HG03439 (cell line): ENCODE results near the gene SHPK.
"Not testable (repeated sequence)": the region's sequence is repeated elsewhere in the genome, so short reads cannot be mapped to it uniquely, and the experiment has no call there.

Experiments used
- ATAC-seq: cut with Tn5 transposase; IDR thresholded peaks from one replicate; pipeline ENCODE4 v1.9.1; 2021; ENCODE audit warnings: mild to moderate bottlenecking, moderate library complexity; ENCODE audit not compliant: unreplicated experiment

The SHPK gene

DNA sequence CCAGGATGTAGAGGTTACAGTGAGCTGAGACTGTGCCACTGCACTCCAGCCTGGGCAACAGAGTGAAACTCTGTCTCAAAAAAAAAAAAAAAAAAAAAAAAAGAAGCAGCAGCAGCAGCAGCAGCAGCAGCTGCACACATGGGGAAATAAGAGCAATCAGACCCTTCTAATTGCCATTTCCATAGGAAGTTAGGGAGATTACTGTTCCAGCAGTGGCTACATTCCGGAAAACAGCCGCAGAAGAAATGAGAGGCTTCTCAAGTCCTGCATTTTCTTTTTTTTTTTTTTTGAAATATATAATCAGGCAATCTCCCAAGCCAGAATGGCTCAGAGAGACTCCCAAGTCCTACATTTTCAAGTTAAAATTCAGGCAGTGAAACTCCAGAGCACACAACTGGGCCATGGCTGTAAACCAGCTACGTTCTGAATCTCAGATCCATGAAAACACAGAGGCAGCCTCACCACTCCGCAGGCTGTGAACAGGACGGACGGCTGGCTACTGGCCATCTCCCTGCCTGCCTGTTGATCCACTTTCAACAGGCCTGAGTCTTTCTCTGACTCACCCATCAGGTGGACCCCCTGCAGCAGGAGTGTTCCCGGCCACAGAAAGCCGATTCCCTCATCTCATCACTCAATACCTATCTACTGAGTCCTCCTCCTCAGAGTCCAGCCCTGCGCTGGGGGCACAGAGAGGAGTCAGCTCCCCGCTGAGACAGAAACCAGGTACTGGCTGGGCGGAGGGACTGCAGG, 41.8 kb downstream of the SHPK start:
- ATAC-seq, result no peak

DNA sequence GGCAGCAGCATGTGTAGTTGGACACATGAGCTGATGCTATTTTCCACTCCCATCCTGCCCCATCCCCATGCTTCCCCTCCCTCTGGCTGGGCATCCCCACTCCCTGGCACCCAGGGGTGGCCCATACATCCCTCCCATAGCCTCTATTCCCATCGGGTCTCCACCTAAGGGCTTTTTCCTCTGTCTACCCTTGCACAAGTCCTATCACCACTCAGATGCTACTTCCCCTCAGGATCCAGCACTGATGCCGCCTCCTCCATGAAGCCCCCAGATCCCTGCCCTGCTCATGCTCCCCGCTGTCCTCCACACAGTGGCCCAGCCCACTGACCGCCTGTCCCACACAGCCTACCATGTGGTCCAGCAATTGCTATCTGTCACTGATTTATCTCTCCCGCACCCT, 42.7 kb downstream of the SHPK start:
- ATAC-seq, result no peak

DNA sequence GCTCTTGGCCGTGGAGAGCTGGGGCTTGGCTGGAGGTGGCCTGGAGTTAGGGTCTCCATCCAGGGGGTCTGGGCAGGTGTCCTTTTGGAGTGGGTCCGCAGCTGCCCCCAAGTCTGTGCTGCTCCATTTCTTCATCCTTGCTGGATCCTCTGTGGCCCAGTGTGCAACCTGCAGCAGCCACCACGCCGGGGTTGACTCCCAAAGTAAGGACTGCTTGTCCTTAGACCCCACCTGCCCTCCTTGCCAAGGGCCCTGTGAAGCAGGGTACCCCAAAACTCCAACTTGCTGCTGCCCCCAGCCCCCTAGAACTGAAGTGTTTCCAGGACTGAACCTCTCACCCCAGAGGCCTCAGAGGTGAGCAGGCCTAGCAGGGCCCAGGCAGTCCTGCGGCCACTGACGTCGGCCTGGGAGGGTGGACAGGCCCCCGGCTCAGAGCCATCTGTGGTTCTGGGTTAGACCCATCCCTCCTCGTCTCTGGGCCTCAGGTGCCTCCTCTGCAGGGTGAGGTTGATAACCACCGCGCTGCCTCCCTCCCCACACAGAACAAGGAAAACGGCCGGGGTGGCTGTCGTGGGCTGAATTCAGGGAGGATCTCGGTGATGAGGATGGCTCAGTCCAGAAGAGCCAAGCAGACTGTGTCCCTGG, 43.7 kb downstream of the SHPK start:
- no peak for ATAC-seq

DNA sequence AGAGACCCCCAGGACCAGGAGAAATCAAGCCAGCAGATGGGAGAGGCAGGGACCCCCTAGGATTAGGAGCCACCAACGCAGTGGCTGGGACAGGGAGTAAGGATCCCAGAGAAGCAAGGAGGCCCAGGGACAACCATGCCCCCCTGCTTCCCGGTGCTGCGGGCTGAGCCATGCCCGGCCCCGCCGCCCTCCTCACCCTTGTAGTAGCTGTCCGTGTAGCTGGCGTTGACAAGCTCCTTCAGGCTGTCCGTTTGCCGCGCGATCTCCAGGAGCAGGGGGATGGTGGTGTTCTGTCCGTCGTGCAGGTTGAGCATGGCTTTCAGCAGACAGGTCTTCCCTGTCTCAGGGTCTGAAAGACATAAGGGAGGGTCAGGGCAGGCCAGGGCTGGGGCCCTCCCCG, 45.3 kb downstream of the SHPK start:
- no peak for ATAC-seq

DNA sequence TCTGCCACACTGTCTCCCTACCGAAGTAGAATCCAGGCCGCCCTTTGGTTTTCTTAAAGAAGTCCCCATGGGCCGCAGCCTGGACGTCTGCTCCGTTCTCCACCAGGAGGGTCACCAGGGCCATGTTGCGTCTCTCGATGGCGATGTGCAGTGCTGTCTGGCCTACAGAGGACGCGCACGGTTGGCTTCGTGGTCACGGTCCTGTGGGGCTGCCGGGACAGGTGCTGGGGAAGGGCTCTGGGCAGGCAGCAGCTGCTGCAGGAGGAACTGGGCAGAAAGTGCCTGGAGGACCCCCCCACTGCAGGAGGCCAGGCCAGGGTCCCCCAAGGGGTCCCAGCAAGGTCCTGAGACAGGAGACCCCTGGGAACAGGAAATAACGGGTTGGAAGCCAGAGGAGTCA, 45.8 kb downstream of the SHPK start:
- ATAC-seq, result no peak

DNA sequence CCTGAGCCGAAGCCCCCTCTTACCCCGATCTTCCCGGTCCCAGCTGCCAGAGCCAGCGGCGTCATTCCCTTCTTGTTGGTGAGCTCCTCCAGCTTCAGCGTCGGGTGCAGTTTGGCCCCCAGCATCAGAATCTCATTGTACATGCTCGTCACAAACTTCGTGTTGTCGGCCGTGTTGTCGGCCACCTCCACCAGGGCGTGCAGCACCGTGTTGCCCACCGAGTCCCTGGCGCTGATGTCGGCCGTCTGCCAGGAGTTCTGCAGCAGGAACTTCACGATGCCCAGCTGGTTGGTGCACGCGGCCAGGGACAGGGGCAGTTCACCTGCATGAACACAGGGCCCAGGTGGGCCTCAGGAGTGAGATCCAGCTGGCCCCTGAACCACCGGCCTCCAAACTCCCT, 46.3 kb downstream of the SHPK start:
- ATAC-seq, result no peak

DNA sequence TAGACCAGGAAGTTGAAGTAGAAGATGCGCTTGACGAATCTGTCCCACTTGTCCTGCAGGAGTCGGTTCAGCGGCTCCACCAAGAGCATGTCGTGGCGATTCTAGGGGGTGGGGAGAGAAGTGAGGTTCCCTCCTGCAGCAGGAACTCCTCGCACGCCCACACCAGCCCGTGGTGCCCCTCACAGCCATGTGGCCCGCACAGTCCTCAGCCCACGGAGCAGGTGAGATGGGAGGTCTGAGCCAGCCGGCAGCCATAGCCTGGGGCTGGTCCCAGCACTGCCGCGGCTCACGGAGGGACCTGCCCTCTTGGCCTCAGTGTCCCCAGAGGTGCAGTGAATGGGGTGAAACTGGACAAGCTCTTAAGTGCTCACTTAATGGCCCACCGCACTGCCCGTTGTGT, 50.2 kb downstream of the SHPK start:
- ATAC-seq, result no peak

DNA sequence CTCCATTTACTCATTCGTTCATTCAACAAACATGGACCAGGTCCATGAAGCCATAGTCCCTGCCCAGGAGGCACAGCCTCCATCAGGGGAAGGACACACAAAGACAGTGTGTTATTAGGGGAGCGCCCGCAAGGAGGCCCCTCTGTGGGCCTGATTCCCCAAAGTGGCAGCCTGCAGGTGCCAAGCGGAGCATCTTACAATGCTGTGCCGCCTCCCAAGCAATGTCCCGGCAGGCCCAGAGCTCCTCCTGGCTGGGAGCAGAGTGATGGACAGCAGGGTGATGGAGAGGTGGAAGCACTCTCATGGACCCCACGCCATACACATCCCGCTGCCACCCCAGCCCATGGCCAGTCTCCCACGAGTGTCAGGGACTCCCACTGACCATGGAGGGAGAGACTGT, 52.6 kb downstream of the SHPK start:
- no peak for ATAC-seq

DNA sequence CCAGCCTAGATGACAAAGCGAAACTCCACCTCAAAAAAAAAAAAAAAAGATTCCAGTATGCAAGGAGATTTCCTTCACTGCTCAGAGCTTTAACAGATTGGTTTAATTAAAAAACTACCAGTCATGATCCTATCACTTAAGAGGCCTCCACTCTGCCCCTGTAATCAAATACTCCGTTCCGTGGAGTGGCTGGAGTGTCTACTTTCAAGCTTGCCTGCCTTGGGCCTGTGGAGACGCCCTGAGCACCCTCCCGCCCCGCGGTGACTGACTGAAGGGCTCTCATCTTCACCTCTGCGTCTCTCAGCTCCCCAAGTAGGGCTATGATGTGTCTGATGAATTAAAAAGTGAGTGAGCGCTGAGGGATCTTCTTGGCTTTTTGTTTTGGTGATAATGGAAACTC, 53.1 kb downstream of the SHPK start:
- ATAC-seq, result no peak

DNA sequence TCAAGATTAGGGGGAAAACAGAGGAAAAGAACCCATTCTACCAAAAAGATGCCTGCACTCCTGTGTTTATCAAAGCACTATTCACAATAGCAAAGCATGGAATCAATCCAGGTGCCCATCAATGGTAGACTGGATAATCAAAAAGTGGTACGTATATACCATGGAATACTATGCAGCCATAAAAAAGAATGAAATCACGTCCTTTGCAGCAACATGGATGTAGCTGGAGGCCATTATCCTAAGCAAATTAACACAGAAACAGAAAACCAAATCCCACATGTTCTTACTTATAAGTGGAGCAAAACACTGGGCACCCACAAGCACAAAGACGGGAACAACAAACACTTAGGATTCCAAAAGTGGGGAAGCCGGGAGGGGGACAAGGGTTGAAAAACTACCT, 57.4 kb downstream of the SHPK start:
- ATAC-seq, result not testable (repeated sequence)

DNA sequence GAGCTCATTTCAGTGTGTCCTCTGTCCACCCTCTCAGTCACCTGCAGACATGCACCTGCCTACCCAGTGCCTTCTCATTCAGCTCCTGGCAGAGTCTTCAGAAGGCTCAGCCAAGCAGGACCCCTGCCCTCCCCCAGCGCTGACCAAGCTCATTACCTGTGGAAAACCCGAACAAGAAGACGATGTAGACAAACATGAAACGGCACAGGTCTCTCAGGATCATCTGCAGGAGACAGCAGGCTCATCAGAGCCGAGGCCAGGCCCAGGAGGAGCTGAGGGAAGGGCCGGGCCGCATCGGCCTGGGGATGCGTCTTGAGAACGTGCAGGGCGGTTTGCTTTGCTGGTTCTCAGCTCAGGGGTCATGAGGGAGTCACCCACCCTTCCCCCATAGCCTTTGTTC, 59.1 kb downstream of the SHPK start:
- ATAC-seq, result no peak

DNA sequence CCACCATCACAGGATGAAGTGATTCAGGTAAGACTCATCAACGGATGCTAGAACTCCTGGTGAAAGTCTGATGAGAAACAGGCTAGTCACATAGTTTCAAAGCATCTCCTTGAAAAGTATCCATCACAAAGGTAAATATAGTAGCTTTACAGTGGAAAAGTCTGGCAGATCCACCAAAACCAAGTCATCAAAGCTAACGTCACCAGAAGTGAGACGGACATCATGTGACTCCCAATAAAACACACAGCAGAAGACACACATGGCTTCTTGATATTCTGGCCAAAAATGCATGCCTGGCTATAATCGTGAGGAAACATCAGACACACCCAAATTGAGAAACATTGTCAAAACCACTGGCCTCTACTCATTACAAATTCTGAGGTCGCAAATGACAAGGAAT, 60.5 kb downstream of the SHPK start:
- no peak for ATAC-seq

DNA sequence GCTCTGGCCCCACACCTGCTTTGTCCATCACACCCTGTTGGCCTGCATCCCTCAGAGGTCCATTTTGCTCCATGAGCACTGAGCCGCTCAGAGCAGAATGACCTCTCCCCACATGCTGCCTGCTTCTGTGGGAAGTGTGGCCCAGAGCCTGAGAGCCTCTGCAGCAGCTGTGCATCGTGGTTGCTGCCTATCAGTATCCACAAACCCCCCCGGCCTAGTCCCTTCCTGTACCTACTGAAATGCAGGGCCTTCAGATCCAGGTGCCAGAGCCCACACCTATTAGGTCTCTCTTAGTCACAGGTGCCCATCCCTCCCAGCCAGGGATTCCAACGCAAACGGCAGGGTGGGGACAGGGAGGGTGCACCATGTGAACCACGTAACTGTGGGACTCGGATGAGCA, 61.8 kb downstream of the SHPK start:
- no peak for ATAC-seq

DNA sequence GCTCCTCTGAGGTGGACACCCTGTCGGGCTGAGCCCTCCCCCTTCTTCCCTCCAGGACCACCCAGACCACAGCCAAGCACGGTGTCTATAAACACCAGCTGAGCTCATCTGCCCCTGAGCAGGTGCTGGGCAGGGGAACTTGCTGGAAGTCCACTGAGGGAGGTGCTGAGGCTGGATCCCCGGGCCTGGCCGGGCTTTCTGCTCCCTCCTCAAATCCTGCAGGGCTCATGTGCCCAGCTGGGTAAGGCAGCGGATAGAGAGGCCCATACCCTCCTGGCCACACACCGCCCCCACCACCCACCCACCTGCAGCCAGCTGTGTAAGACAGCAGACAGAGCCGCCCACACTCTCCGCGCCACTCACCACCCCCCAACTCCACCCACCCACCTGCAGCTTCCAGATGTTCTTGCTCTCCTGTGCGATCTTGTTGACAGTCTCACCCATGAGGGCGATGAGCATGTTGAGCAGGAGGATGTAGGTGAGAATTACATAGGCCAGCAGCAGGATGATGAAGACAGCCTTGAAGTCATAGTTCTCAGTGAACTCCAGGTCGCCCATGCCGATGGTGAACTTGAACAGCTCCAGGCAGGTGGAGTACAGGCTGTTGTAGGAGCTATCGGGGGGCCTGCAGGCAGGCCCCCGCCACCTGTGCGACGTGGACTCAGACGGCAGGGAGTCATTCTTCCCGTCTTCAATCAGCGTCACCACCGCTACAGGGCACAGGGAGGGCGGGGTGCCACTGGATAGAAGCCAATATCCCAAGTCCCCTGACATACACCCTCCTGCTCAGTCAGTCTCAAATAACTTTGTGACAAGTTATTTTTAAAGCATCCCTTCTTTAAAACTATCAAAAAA, 62.6 kb downstream of the SHPK start:
- ATAC-seq, result no peak

DNA sequence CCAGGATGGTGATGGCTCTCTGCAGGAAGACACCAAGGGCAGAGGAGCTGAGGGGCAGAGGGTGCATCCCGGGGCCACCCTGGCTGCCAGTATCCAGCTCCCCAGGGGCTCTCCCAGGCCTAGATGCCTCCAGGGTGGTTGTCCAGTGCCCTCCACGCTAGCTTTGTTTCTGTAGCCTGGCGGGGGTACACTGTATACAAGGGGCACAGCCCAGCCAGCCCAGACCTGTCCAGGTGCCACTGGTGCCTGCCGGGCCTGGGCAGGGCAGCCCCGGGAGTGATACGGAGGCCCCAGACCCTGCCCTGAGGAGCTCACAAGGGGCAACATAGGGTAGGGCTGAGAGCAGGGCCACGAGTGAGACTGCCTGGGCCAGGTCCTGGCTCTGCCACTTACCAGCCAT, 63.8 kb downstream of the SHPK start:
- ATAC-seq, result no peak

DNA sequence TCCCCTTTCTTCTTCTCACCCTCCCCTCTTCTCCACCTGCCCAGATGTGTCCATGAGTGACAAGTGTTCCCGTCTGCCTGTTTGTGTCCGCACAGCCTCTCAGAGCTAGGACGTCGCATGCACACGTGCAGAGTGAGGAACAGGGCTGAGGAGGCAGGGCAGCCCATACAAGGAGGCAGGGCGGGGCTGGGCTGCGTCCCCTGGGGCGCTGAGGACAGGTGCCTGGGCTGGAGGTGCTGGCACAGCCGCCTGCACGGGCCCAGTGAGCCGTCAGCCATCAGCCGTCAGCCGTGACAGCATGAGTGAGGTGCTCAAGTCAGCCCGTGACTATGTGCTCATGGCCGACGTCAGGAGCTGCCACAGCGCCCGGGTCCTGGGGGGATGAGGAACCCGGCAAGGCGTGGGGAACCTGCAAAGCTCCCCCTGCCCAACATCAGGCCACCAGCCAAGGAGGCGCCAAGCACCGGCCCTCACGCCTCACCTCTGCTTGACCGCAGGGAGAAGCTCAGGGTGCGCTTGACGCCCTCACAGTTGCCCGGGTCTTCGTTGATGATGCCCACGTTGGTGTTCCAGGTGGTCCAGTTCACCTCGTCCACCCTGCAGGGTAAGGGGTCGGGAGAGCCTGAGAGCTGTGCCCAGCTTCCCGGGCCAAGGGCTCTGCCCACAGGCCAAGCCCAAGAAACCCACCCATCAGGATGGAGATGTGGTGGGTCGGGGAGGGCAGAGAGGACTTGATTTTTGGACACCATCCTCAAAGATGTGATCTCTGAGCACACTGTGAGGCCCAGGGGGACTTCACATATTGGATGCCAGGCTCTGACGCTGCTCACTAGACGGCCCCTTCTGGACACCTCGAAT, 64.8 kb downstream of the SHPK start:
- no peak for ATAC-seq

DNA sequence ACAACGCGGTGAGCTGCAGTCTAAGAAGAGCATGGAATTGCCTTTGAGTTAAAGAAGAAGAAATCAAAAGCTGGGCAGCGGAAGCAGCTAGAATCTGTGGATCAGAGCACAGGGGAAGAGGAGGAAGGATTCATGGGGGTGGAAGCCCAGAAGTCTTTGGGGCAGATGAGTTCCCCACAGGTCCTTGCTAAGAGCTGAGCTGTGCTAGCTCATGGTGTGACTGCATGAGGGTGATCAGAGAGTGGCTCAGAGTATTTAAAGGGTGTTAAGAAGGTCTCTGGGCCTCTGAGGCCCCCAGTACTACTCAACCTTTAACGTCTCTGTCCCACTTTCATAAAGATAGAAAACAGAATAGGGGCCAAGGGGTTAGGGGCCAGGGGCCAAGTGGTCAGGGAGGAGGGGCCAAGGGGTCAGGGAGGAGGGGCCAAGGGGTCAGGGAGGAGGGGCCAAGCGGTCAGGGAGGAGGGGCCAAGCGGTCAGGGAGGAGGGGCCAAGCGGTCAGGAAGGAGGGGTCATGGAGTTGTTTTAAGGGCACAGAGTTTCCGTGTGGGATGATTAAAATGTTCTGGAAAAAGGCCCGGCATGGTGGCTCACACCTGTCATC, 66.4 kb downstream of the SHPK start:
- no peak for ATAC-seq

DNA sequence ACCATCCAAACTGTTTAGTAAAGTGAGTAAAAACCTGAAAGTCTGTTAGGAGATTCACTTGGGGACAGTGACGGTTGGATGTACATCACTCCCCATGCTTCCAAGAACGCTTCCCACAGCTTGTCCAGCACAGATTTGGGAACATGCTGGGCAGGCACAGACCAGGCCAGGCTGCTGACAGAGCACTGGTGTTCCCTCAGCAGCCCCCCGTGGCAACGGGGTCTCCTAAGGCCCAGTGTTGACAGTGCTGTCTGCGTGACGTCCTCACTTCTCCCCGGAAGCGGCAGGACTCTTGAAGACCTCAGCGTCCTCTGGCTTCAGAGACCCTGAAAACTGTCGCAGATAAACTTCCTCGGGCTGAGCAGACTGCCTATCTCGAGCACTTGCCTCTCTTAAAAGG, 69.5 kb downstream of the SHPK start:
- no peak for ATAC-seq

DNA sequence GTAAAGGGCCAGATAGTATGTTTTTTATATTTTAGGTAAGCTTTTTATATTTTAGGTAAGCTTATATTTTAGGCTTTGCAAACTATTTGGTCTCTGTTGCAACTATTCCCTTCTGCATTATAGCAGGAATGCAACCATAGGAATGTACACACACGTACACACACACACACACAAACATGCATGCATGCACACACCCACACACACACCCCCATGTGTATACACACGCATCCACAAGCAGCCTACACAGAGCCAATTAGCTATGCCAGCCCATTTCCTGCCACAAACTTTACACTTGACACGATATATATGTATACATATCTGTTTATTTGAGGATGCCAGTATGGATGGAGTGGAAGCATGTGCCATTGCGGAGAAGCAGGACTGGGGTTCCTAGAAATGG, 70.9 kb downstream of the SHPK start:
- no peak for ATAC-seq

DNA sequence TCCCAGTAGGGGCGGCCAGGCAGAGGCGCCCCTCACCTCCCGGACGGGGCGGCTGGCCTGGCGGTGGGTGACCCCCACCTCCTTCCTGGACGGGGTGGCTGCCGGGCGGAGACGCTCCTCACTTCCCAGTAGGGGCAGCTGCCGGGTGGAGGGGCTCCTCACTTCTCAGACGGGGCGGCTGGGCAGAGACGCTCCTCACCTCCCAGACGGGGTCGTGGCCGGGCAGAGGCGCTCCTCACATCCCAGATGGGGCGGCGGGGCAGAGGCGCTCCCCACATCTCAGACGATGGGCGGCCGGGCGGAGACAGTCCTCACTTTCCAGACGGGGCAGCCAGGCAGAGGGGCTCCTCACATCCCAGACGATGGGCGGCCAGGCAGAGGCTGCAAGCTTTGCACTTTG, 71.8 kb downstream of the SHPK start:
- ATAC-seq, result not testable (repeated sequence)

DNA sequence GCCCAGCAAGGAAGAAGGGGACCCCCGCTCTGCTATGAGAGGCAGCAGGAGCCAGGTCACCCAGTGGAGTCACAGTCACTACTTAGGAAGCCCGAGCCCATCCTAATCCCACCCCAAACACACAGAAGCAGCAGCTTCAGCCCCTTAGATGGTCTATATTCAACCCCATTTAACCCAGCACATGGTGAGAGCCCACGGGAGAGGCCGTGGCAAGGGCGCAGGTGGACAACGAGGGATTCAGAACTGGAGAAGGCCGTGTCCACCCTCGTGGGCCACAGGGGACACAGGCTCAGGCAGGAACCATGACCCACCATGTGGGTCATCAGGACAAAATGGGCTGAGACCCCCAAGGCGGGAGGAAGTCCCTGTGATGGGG, 76.8 kb downstream of the SHPK start:
- no peak for ATAC-seq
